Fibroblast of lung (primary cell): Measurements from ENCODE around the gene DPH7. TPM values are rescaled to one million over a fixed set of nuclear protein-coding genes. Genes with fewer than 3 reads are reported as not detected.

Experiments
- DNase-seq, 2 donors: peaks; one replicate each; pipeline versions ENCODE4 v3.0.0 to v3.0.0-alpha.2; 2010; ENCODE audit warnings: low read depth in 2 of 2
- H2AFZ ChIP-seq: 2 replicates; pipeline ENCODE4 v1.5.1; 2012; ENCODE audit warnings: low read length, control low read depth, inconsistent platforms
- H3K27ac ChIP-seq: 2 replicates; pipeline ENCODE4 v1.5.1; 2011; ENCODE audit warnings: low read length, control low read depth; ENCODE audit not compliant: insufficient read depth
- H3K27me3 ChIP-seq: 2 replicates; pipeline ENCODE4 v1.5.1; 2011; ENCODE audit warnings: mild to moderate bottlenecking, low read length; ENCODE audit not compliant: control insufficient read depth, insufficient read depth
- H3K36me3 ChIP-seq: 2 replicates; pipeline ENCODE4 v1.5.1; 2011; ENCODE audit warnings: low read length; ENCODE audit not compliant: control insufficient read depth, insufficient read depth
- H3K4me1 ChIP-seq: 2 replicates; pipeline ENCODE4 v1.5.1; 2011; ENCODE audit warnings: low read length; ENCODE audit not compliant: control insufficient read depth, insufficient read depth; ENCODE audit errors: extremely low read depth
- H3K4me2 ChIP-seq: 2 replicates; pipeline ENCODE4 v1.5.1; 2011; ENCODE audit warnings: low read length, control low read depth; ENCODE audit not compliant: insufficient read depth; ENCODE audit errors: extremely low read depth
- H3K4me3 ChIP-seq, 4 experiments: fragments of 200-600 bp in 1 of 4; sonication (generic) in 1 of 4; replicated peaks in 1 of 4; 2 replicates each; pipeline ENCODE4 v1.5.1; 2011 to 2016; ENCODE audit warnings: low read length in 4 of 4, low read depth in 3 of 4, mild to moderate bottlenecking in 3 of 4, control low read depth in 2 of 4, inconsistent platforms in 1 of 4, mixed read lengths in 1 of 4; ENCODE audit not compliant: insufficient read depth in 1 of 4; ENCODE audit errors: control extremely low read depth in 1 of 4
- H3K79me2 ChIP-seq: 2 replicates; pipeline ENCODE4 v1.5.1; 2012; ENCODE audit warnings: mild to moderate bottlenecking, low read length, inconsistent platforms; ENCODE audit not compliant: control insufficient read depth, insufficient read depth
- H3K9ac ChIP-seq: 2 replicates; pipeline ENCODE4 v1.5.1; 2011; ENCODE audit warnings: mild to moderate bottlenecking, low read length, control low read depth; ENCODE audit not compliant: insufficient read depth
- H3K9me3 ChIP-seq: 2 replicates; pipeline ENCODE4 v1.5.1; 2012; ENCODE audit warnings: low read depth, low read length; ENCODE audit not compliant: control insufficient read depth, insufficient read depth
- H4K20me1 ChIP-seq: 2 replicates; pipeline ENCODE4 v1.5.1; 2011; ENCODE audit warnings: low read length; ENCODE audit not compliant: control insufficient read depth, insufficient read depth; ENCODE audit errors: extremely low read depth
- CTCF ChIP-seq, 2 donors: IDR thresholded peaks in 1 of 2; conservative IDR thresholded peaks in 1 of 2; 1 replicate in 1 of 2; 2 replicates in 1 of 2; pipeline ENCODE4 v1.5.1; 2011 to 2012; ENCODE audit warnings: low read length in 2 of 2, control low read depth in 1 of 2, inconsistent platforms in 1 of 2, low read depth in 1 of 2, mild to moderate bottlenecking in 1 of 2
- EZH2 ChIP-seq: IDR thresholded peaks from 2 replicates; pipeline ENCODE4 v1.5.1; 2012; ENCODE audit warnings: low read length, control low read depth, mild to moderate bottlenecking; ENCODE audit errors: missing control alignments
- polyA plus RNA-seq, 2 donors: library from polyadenylated mRNA; depleted of rRNA in 1 of 2; stranded (reverse) in 1 of 2; unstranded in 1 of 2; fragments of >200 nt; gene quantifications; 2 replicates each; pipeline ENCODE4 v1.2.1, GENCODE V29; 2011 to 2012; ENCODE audit warnings: missing spikeins in 1 of 2
- total RNA-seq: library from RNA; depleted of rRNA; stranded (reverse); fragments of >200 nt; gene quantifications from 2 replicates; pipeline ENCODE4 v1.2.1, GENCODE V29; 2014

DPH7 gene
- total and polyA plus RNA-seq, 2 donors (not counting 1 experiment from before 2014, with no cell fraction given) = 15.7 to 20.6 TPM

DNA sequence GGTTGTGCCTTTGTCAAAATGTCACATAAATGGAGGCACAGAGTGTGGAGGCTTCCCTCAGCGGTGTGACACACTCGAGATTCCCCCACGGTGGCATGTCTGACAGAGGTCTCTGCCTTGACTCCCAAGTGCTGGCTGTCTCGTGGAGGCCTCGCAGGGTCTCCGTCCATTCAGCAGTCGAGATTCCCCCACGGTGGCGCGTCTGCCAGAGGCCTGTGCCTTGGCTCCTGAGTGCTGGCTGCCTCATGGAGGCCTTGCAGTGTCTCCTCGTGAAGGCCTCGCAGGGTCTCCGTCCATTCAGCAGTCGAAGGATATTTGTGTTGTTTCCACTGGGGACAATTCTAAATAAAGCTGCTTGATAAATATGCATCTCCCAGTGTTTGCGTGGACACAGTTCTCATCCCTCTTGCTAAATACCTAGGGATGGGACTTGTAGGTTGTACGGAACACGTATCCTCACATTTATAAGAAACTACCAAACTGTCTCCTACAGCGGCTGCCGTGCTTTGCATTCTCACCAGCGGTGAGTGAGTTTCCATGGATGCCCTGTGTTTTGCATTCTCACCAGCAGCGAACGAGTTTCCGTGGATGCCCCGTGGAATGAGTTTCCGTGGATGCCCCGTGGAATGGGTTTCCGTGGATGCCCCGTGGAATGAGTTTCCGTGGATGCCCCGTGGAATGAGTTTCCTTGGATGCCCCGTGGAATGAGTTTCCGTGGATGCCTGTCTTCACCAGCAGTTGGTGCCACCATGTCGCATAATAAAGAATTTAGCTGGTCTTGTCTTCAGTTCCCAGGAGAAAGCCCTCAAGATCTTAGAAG is 54.4 kb downstream of the DPH7 start:
- no peak overlapping the region for H3K27ac ChIP-seq
- no peak overlapping the region for H2AFZ ChIP-seq
- no peaks in the 10 kb centered on the region for H3K9me3 ChIP-seq
- peaks cover 3% of the 10 kb centered on the region for H3K27me3 ChIP-seq
- no peak overlapping the region for H3K9ac ChIP-seq
- DNase-seq = no peak
- no peaks in the 10 kb centered on the region for H4K20me1 ChIP-seq
- no peaks in the 10 kb centered on the region for H3K79me2 ChIP-seq
- no peak overlapping the region for H3K4me2 ChIP-seq
- no peak for TF ChIP-seq EZH2
- no peak for TF ChIP-seq CTCF (conservative IDR thresholded peaks at IDR 0.05 in 1 of 2, IDR thresholded peaks at IDR 0.05 in 1 of 2; ENCODE audit: low read depth in 1 of 2, low read length in 2 of 2)
- no peaks in the 10 kb centered on the region for H3K36me3 ChIP-seq
- no peaks in the 10 kb centered on the region for H3K4me1 ChIP-seq
- no peak overlapping the region for H3K4me3 ChIP-seq

GRCh38 chr9:137522746-137523455 is 55.8 kb downstream of the DPH7 start:
- no peak for TF ChIP-seq EZH2
- no peak for TF ChIP-seq CTCF (conservative IDR thresholded peaks at IDR 0.05 in 1 of 2, IDR thresholded peaks at IDR 0.05 in 1 of 2; ENCODE audit: low read depth in 1 of 2, low read length in 2 of 2)
- no peaks in the 10 kb centered on the region for H3K4me1 ChIP-seq
- no peak for DNase-seq
- no peaks in the 10 kb centered on the region for H3K9me3 ChIP-seq
- H3K36me3 ChIP-seq = no peaks in the 10 kb centered on the region
- H3K79me2 ChIP-seq = no peaks in the 10 kb centered on the region
- H3K4me2 ChIP-seq = no peak overlapping the region
- peaks cover 3% of the 10 kb centered on the region for H3K27me3 ChIP-seq
- no peak overlapping the region for H3K4me3 ChIP-seq
- no peaks in the 10 kb centered on the region for H4K20me1 ChIP-seq
- no peak overlapping the region for H3K27ac ChIP-seq
- no peak overlapping the region for H3K9ac ChIP-seq
- H2AFZ ChIP-seq = no peak overlapping the region

- H3K4me1 ChIP-seq = no peaks in the 10 kb centered on the region
Observed at GRCh38 chr9:137521405-137521985, 57.2 kb downstream of the DPH7 start.

More at GRCh38 chr9:137521405-137521985, 57.2 kb downstream of the DPH7 start:
- DNase-seq = no peak
- Histone ChIP-seq H3K27me3 (no peaks in the 10 kb centered on the region), H3K4me3 (no peak overlapping the region), H3K9me3 (no peaks in the 10 kb centered on the region), H3K27ac (no peak overlapping the region), H3K9ac (no peak overlapping the region), H3K79me2 (no peaks in the 10 kb centered on the region), H3K36me3 (no peaks in the 10 kb centered on the region), H2AFZ (no peak overlapping the region), H3K4me2 (no peak overlapping the region), H4K20me1 (no peaks in the 10 kb centered on the region)
- TF ChIP-seq CTCF (conservative IDR thresholded peaks at IDR 0.05 in 1 of 2, IDR thresholded peaks at IDR 0.05 in 1 of 2; ENCODE audit: low read depth in 1 of 2, low read length in 2 of 2) (no peak), EZH2 (no peak)
